Smooth muscle cell of the brain vasculature (primary cell): Measurements from ENCODE around the gene RBM20.
A peak's percentile ranks its signal among the peaks of the same experiment; 100 is the strongest.
"Not testable (repeated sequence)": the region's sequence is repeated elsewhere in the genome, so short reads cannot be mapped to it uniquely, and the experiment has no call there.

ENCODE experiments used
- DNase-seq: peaks from one replicate; pipeline ENCODE4 v3.0.0-alpha.2; 2012; ENCODE audit warnings: low read depth, low spot score

The RBM20 gene

DNA sequence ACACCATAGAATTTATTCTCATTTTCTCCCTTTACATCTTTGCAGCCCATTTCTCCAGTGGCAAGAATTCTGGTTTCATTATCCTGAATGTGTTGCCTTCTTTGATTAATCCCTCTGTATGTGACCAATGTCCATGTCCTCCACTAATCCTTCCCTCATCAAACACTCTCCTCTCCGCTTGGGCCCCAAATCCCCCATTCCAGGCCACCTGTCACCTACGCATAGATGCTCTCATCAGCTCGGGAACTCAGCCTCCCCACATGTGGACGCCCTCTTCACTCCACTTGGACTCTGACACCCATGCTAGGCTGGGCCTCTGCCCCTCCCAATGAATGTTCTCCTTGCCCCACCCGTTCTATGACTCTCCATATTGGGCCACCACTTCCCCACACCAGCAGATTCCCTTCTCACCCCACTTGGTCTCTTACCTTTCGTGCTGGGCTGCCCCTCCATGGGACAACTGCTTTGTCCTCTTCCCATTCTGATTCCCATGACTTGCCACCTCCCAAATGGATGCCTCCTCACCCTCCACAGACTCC lies 18.7 kb upstream of the RBM20 start:
- DNase-seq: no peak

DNA sequence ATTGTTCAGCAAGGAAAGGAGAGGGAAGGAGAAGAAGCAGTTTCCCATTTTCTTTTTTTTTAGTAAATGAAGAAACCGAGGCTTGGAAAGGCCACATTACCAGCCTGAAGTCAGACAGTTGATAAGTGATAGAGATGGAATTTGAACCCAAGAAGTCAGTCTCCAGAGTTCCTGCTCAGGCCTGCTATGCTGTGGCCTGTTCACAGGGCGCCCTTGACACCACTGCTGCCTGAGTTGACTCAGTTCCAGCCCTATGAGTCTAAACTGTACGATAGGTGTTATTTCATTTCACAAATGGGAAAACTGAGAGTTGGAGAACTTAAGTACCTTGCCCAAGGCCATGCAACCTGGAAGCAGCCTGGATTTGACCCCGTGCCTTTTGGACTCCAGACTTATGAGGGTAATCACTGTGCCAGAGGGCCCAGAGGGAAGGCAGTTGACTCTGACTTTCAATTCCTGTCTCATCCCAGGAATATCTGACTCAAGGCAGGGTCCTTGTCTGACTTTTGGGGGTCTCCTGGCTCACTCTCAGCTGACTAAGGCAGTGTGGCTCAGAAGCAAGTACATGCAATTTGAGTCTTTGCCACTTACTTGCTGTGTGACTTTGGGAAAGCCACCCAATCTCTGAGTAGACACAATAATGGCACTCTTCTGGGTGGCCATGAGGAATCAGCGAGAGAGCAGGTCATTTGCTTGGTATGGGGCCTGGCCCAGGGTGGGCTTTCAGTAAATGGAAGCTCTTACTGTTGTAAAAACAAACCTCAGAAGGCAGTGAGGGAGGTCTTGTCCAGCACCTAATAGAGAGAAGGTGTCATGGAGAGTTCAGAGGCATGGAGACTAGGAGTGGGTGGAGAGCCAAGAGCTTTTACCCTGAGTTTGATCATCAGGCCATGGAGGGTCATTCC lies 17.9 kb upstream of the RBM20 start:
- DNase-seq: no peak

DNA sequence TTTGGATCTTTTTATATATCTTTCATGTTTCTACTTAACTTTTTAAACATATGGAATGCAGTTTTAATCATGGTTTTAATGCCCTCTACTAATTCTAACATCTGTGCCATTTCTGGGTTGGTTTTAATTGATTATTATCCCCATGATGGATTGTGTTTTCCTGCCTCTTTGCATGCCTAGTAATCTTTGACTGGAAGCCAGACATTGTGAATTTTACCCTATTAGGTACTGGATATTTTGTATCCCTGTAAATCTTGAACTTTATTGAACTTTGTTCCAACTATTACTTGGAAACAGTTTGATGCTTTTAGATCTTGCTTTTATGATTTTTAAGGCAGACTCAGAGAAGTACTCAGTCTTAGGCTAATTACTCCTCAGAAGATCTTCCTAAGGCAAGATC lies 16.0 kb upstream of the RBM20 start:
- no peak for DNase-seq

DNA sequence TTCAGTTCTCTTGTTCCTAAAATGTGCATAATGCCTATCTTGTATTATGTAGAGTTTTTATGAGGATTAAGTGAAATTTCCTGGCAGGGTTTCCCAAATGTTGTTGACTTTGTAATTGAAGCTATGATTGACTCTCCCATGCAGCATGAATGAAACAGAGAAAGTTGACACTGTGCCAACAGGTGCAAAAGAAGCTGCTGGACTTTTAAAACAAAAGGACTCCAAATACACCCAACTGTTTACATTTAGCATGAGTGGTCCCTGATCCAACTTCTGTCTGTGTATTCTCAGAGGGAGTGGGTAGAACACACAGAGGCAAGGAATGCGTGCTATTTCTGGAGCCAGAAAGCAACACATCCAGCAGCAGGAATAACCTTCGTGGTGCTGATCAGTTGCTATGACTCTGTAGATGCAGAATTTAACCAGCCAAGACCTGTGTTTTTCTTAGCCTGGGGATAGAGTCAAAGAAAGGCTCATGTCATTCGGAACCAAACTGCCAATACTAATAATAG lies 14.4 kb upstream of the RBM20 start:
- peak; percentile 50 for DNase-seq

DNA sequence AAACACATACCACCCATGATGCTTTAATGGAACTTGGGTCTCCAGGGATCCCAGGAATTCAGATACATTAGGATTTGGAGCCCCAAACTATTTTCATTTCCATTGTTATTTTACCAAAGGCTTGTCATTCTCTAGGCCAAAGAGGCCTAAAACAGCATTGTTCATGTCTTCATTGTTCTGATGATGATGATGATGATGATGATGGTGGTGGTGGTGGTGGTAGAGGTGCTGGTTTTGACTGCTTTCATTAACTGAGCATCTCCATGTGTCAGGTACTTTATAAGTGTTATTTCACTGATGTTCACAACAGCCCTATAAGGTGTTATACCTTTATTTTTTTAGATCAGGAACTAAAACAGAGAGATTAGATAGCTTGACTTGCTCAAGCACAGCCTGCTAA lies 12.2 kb upstream of the RBM20 start:
- no peak for DNase-seq

DNA sequence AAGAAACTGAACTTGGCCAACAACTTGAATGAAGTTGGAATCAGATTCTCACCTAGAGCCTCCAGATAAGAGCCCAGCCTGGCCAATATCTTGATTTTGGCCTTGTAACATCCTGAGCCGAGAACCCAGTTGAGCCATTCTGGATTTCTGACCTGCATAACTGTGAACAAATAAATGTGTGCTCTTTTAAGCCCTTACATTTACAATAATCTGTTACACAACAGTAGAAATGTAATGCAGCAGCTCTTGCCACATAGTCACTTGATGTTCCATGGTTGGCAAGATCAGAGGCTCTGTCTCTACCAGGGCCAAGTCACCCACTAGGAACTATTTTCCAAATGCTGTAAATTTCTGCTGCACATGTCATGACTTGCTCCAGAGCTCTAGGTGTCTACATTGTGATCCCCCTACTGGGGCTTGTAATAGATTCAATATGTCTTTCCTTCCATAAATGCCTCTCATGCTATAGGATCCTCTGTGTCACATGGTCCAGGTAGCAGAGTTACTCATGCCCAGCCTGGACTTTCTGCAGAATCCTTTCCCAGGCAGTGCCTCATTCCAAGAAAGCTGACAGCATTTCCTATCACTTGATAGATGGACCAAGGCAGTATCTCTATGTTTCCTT lies 11.4 kb upstream of the RBM20 start:
- no peak for DNase-seq

DNA sequence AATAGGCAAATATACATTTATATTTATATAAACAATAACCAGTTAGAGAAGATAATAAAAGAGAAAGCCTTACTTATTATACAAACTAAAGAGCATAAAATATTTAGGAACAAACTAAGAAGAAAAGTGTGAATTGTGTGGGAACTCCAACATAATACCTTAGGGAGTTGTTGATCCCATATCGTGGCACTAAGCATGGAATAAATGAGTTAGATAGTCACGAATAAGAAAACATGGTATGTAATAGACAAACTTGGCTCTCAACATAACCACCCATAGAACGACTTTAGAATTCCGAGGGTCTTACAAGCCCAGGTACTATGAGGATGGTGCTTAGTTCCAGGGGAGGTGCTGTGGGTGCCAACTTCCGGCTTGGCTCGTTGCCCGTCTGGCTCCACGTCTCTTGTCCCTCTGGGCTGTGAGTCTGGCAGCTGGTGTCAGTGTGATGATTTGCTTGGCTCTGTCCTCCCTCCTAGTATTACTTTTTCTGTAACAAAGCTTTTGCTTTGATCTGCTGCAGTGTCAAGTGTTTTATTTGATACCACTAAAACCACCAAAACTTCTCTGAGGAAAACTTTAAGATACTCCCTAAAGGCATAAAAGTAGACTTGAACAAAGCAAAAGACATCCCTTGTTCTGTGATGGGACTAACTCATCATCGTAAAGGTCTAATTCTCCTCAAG lies 9.5 kb upstream of the RBM20 start:
- DNase-seq: no peak

DNA sequence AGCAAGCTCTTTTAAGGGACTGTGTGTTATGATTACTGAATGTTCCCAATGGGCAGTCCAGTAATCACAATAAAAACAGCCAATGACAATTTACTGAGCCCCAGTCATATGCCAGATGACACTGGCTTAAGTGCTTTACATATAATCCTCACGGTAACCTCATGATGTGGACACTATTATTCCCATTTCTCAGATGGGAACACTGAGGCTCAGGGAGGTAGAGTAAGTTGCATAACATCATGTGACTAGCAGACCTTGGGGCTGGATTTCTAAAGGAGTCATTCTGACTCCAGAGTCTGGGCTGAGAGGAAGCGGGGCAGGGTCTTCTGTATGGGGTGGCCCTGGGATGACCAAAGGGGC lies 7.6 kb upstream of the RBM20 start:
- DNase-seq: no peak

DNA sequence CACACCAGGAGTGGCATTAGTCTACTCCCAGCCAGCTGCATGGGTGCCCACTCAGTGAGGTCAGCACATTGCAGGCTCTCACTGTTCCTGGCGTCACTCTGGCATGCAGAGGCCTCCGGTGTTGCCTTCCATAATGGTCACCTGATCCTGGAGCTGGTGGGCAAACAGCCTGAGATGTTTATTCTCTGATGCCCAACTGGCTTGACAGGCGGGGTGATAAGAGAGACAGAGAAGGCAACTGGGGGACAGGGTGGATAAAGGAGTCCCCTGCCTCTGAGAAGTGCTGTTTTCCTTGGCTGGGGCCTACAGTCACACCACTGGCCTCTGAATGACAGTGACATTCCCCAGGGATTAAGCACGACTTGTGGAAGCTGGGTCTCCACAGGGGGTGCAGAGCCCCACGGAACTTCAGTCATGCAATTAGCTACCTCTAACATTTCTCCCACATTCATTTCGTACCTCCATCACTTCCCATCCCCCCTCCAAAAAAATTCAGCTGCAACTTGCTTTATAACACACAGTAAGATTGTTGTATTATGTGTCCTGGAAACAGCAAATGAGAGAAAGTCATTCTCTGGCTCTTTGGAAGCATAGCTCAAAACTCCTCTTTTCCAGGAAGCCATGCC lies 7.1 kb upstream of the RBM20 start:
- no peak for DNase-seq

DNA sequence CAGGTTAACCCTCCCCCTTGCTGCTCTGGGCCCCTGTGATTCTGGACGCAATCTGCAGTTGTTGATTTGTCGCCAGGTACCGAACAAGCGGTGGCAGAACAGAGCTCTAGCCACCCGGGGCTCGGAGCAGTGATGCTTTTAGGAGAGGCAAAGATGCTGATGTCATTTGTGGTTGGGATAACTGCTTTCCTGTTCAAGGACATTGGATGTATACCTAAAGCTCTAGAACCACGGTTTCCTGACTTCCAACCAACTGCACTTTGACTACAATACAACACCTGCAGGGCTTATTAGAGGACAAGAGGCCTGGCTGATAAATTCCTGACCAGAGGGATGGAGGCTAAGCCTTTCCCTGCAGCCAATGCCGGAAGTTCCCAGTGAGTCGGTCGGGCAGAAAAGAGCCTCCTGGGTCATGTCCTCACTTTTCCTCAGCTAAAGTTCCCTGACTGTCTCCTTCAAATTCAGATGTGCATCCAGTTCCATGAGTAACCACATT lies 6.5 kb upstream of the RBM20 start:
- no peak for DNase-seq

DNA sequence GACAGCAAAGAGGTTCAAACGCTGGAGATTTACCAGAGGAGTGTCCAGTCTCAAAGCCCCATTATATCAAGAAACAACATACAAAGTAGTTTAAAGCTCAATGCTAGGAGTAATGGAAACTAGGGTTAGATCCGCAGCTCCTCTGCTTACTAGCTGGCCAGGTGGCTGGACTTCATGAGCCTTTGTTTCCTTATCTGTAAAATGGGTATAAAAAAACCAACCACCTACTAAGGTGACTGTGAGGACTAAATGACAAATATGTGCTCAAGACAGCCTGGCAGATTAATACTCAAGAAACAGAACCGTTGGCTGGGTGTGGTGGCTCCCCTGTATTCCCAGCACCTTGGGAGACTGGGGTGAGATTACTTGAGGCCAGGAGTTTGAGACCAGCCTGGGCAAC lies 5.8 kb upstream of the RBM20 start:
- DNase-seq: no peak

DNA sequence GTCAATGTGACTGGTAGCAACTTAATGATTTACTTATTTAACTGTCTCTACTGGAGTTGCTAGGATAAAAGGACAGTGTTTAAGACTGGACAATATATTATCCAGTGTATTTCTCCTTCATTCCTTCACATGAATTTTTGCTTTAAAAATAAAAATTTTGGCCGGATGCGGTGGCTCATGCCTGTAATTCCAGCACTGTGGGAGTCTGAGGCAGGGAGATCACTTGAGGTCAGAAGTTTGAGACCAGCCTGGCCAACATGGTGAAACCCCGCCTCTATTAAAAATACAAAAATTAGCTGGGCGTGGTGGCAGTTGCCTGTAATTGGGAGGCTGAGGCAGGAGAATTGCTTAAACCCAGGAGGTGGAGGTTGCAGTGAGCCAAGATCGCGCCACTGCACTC lies 5.1 kb upstream of the RBM20 start:
- DNase-seq: not testable (repeated sequence)

DNA sequence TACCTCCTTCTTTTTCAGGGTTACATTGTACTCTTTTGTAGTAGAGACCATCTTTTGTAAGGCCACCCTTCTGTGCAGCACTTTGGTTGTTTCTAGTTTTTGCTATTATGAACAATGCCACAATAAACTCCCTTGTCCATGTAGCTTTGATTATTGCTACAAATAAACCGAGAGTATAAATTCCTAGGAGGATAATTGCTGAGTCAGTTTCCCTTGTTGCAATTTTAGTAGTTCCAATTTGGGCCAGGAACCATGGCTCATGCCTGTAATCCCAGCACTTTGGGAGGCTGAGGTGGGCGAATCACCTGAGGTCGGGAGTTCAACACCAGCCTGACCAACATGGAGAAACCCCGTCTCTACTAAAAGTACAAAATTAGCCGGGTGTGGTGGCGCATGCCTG lies 4.3 kb upstream of the RBM20 start:
- not testable (repeated sequence) for DNase-seq

DNA sequence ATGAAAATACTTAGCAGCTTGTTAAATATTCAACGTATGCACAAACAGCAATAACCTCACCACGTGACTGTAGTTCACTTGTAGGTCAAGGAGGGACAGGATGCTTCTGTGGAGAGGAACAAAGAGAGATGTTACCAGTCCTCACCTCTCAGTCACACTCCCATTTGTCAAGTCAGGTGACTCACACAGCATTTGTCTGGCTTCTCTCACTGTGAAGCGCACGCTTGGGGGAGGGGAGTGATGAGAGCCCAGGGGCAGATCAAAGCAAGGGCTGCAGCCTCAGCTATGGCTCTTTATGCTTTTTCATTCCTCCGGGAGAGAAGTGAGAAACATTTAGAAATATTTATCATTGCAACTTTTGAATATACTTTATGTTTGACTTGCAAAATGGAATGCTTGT lies 2.9 kb upstream of the RBM20 start:
- no peak for DNase-seq

DNA sequence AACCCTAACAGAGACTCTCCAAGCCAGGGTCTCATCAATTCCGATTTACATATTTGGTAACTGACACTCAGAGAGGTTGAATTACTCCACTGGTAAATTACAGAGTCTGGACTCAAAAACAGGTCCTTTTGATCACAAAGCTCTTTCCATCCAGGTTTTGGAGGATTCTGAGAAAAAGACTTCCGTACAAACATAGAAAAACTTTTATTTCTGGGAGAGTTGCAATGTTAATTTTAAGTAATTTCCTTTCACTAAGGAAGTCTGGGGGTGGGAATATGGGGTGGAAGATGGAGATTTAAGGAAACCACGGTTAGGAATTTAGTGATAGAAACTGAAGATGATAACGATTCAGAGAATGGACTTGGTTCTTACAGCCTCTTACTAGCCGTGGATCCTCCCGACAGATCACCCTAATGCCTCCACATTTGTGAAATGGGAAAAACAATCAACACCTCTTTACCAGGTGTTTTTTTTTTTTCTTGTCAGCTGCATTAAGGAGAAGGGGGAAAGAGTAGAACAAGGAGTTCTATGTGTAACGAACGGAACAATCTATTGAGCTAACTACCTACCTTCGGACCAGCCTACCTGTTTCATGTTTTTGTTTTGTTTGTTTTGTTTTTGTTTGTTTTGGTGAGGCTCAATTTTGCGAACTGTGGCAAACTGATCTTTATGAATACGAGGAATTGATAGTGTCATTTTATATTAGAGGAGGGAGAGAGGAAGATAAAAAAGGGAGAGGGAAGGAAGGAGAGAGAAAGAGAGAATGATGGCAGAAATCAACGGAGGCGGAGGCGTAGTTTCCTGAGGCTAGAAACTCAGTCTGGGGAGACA lies 1.7 kb upstream of the RBM20 start:
- no peak for DNase-seq

DNA sequence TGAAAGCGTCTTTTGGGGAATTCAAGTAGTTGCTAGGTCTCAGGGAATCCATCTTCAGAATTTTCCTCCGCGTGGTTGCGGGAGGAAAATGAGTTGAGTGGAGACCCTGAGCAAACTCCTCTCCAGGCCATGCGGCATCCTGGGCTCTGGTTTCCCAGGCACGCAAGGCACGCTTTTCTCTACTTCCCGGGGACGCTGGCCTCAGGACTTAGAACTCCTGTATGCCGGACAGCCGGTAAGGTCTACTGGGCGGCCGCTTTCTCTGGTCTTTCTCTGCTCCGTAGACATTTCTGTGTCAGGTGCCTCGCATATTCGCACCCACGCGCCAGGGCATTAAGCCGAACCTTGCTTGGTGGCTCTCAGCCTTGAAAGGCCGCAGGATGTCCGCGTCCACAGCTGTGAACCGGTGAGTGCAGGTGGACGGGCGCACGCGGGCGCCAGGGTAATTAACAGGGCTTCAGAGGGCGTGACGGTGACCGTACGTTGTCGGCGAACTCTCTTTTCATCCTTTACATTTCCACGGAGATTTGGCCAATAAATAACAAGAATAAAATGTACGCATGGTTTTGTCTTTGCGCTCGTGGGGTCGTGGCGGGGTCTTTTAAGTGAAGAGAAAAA lies 992 bp upstream of the RBM20 start:
- no peak for DNase-seq

DNA sequence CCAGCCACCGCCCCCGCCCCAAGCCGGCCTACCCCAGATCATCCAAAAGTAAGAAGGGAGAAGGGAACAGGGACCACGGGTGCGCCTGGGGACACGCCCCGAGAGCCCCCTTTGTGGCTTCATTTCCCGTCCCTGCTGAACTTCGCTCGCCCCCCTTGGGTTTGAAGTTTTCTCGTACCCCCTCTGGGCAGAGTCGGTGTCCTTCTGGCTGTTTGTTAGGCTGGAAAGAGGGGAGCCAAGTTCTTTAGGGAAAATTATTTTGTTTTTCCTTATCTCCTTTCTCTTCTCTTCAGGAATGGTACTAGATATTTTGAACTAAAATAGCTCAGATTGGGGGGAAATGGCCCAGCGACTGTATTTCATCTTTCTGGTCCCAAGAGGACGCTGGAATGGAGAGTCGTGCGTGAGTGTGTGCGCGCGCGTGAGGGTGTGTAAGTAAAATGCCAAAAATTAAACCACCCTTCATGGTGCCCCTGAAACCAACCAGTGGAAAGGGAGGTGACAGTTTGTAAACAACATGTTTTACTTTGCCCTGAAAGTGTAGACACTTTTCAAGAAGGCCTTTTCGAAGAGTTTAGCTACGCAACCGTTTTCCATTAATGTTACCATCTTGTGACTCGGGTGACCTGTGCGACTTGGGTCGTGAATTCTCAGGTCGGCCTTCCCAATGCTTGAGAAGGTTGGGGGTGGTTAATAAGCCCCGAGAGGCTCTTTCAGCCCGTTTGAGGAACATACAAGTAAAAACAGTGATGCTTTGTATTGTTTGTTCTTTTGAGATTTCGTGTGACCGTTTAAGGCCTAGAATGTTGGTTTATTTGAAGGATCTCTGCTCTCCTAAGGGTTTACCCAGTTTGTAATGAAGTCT lies 694 bp downstream of the RBM20 start:
- DNase-seq: no peak

DNA sequence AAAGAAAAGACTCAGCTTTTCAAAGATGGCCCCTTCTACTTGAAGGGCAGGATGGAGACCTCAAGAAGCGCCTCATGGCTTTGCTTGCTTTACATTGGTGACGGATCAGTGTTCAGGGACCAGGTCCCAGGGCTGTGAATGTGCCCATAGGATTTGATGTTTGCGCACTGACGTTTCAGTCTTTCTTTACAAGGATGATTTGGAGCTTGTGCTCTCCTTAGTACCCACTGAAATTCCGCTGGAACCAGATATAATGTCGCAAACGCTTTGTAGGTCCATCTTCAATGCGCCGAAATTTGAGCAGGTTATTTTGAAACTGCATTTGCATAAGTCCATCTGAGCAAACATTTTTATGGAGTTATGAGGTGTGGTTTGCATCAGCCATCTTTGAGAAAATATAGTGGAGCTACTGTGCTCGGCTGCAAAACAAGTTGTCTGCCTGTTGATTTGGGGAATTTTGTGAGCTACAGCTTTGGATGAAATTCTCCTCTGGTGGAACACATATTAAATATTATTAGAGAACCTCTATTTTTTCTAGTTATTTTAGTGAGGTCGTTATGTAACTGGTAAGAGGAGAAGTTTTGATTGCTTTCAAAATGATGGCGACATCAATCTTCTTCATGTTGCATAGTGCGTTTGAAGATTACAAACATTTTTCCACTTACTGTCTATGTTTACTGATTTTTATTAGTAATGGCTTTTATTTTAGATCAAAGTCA lies 2.4 kb downstream of the RBM20 start:
- no peak for DNase-seq

DNA sequence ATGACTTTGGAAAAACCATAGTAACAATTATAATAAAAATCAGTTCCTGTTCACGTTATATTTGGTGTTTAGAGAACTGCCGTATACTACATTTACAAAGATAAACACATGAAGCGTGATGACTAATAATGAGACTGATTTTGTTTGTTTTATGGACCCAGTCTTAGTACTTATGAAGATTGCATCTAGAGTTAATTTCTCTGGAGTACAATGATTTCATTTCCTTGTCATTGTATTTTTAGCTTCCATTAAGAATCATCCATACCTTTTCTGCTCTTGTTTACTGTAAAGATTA lies 2.9 kb downstream of the RBM20 start:
- no peak for DNase-seq
